Stimulated activated CD4-positive, alpha-beta T cell treated with anti-CD3 and anti-CD28 coated beads, Interleukin-1b, Interleukin-23, amount 100 ng/mL, for 48 hours (primary cell): ENCODE results near the gene GRK5.
A peak's percentile ranks its signal among the peaks of the same experiment; 100 is the strongest.

Experiments
- DNase-seq: peaks from one replicate; pipeline ENCODE4 v3.0.0-alpha.2; 2020

Gene GRK5

GRCh38 chr10:119323085-119324016, 116.0 kb downstream of the GRK5 start:
- DNase-seq, result no peak

- DNase-seq, result no peak
Observed at GRCh38 chr10:119325131-119325530, 117.8 kb downstream of the GRK5 start.

- DNase-seq, result no peak
Observed at GRCh38 chr10:119326167-119326566, 118.8 kb downstream of the GRK5 start.

- DNase-seq, result no peak
Observed at GRCh38 chr10:119327096-119327745, 119.8 kb downstream of the GRK5 start.

GRCh38 chr10:119328223-119328622, 120.9 kb downstream of the GRK5 start:
- DNase-seq, result no peak

- DNase-seq, result no peak
Observed at GRCh38 chr10:119330342-119330741, 123.0 kb downstream of the GRK5 start.

- no peak for DNase-seq
Observed at GRCh38 chr10:119331061-119331460, 123.7 kb downstream of the GRK5 start.

GRCh38 chr10:119333146-119333792, 125.9 kb downstream of the GRK5 start:
- peak; percentile 79 for DNase-seq

- DNase-seq, result no peak
Observed at GRCh38 chr10:119335671-119336353, 128.4 kb downstream of the GRK5 start.

- DNase-seq, result no peak
Observed at GRCh38 chr10:119336599-119336998, 129.2 kb downstream of the GRK5 start.

- no peak for DNase-seq
Observed at GRCh38 chr10:119337223-119337622, 129.9 kb downstream of the GRK5 start.

GRCh38 chr10:119337796-119338432, 130.5 kb downstream of the GRK5 start:
- DNase-seq, result no peak

- no peak for DNase-seq
Observed at GRCh38 chr10:119339109-119339508, 131.7 kb downstream of the GRK5 start.

- no peak for DNase-seq
Observed at GRCh38 chr10:119340893-119341458, 133.6 kb downstream of the GRK5 start.

- peak; percentile 72 for DNase-seq
Observed at GRCh38 chr10:119341459-119342301, 134.3 kb downstream of the GRK5 start.

GRCh38 chr10:119342335-119342734, 135.0 kb downstream of the GRK5 start:
- no peak for DNase-seq

- no peak for DNase-seq
Observed at GRCh38 chr10:119343011-119343601, 135.7 kb downstream of the GRK5 start.

GRCh38 chr10:119344381-119344780, 137.0 kb downstream of the GRK5 start:
- no peak for DNase-seq

- no peak for DNase-seq
Observed at GRCh38 chr10:119346095-119346832, 138.9 kb downstream of the GRK5 start.
